DOHH2 (cell line): ENCODE data around the gene CD2AP.

Experiments used
- EZH2phosphoT487 ChIP-seq: fragments of 200-600 bp; sonication (generic); IDR thresholded peaks from 2 replicates; pipeline ENCODE4 v1.6.1; 2017; ENCODE audit warnings: borderline replicate concordance, mild to moderate bottlenecking, antibody characterized with exemption, low read length, moderate library complexity, mixed read lengths
- TF ChIP-seq, protein P1 (sequence below): fragments of 200-600 bp; sonication (generic); IDR thresholded peaks from one replicate; pipeline ENCODE4 v1.5.1; 2014; ENCODE audit warnings: antibody characterized with exemption, mild to moderate bottlenecking, low read depth, low read length; ENCODE audit not compliant: poor library complexity, severe bottlenecking

DNA sequence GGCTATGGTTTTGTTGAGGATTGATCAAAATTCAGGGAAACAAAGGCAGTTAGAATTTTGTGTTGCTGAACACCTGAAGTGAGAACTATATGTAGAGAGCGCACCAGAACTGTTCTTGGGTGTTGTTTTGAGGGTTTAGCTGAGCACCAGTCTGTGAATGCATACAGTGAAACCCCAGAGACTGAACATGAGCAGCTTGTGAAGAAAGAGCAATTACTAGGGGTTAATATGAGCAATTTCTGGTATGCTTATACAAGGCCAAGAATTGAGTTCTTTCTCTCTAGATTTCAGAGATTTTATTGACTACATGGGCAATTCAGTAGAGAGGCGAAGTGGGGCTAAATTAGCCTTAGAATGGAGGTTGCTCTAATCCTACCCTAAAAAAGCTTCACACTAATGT is 93.9 kb downstream of the CD2AP start:
- TF ChIP-seq, protein P1, sequence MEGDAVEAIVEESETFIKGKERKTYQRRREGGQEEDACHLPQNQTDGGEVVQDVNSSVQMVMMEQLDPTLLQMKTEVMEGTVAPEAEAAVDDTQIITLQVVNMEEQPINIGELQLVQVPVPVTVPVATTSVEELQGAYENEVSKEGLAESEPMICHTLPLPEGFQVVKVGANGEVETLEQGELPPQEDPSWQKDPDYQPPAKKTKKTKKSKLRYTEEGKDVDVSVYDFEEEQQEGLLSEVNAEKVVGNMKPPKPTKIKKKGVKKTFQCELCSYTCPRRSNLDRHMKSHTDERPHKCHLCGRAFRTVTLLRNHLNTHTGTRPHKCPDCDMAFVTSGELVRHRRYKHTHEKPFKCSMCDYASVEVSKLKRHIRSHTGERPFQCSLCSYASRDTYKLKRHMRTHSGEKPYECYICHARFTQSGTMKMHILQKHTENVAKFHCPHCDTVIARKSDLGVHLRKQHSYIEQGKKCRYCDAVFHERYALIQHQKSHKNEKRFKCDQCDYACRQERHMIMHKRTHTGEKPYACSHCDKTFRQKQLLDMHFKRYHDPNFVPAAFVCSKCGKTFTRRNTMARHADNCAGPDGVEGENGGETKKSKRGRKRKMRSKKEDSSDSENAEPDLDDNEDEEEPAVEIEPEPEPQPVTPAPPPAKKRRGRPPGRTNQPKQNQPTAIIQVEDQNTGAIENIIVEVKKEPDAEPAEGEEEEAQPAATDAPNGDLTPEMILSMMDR: no peak
- no peak for TF ChIP-seq EZH2phosphoT487
